ENCODE data around the gene KCTD1. TPM values are rescaled to one million over a fixed set of nuclear protein-coding genes. Genes with fewer than 3 reads are reported as not detected.

Gene KCTD1
- total RNA-seq, 2 experiments from 2014 or later: 3.2 to 3.6 TPM

DNA sequence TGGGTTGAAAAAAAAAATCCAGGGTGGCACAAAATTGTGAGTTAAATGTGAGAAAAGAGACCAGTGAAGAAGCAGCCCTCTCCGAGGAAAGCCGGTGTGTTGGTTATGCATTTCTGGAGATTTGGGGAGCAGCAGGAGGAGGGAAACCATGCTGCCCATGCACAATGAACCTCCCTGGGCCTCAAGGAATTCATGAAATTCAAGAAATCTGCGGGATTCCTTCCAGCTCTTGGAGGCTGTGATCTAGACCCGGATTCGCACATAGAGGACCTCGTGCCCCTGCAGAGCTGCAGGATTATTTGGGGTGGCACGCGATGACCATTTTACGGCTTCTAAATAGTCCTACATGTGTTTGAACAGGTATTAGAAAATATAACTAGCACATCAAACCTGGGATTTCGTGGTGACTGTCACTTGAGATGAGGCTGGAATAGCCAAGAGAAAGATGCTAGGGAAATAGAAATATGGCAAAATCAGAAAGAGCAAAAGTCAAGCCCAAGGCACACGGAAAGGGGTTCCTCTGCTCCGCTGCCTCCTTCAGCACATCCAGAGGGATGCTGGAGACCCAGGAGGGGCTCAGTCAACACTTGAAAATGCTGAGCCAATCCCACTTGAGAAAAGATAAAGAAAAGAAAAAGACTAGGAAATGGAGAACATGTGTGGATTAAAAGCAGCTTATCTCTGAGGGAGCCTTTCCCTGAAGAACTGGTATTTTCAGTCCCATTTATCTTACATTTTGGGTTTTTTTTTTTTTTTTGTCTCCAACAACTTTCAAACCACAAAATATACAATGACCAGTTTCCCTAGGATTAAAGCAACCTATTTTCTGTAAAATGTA is 22.0 kb downstream of the KCTD1 start:
- ChIA-PET POLR2A (no interaction called here), CTCF (no interaction called here)

DNA sequence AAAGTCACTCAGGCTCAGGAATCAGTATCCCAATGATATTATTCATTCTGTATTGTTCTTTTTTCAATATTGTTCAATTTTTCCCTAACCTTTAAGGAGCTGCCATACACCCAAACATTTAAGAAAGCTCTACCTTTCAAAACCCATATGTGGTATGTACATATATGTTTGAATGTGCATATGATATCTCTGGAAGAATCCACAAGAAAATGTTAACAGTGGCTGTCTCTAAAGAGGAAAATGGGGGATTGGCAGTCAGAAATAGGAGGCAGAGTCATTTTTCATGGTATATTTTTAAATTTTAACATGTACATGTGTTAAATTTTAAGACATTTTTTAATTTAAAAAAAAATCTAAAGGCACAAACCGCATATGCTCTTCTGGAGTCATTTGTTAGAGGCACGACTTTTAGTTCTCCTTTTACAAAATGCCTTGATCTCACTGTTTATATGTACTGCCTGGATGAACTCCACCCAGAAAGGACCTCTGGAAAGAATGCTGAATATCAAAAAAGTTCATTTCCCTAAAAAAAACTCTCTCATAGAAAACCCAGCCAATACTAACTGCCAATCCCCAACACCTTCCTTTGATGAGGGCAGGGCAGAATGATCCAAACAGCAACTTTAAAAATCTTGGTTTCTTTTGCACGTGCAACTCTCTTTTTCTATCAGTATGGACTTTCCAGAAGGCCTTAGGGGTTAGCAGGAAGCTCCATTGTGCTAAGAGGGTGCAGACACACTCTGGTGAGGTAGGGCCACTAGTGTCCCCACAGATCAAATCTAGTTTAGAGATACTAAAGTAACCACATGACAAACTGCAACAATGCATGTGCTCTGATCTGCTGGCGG is 23.6 kb downstream of the KCTD1 start:
- CTCF ChIA-PET: no interaction called here

DNA sequence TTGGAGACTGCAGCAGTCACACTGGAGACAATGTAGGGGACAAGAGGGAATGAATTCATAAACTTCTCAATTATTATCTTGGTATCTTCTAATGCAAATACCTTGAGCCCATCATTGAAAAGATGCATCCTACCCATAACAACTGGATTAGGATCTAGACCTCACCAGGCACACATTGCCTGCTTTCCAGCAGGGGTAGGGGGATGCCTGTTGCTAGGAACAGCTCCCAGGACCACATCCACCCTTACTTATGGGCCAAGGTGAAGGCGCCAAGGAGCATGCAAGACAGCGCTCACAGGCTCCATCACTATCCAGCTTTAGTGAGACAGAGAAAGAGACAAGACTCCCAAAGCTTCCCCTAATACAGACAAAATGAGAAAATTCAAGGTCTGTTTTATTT is 24.4 kb downstream of the KCTD1 start:
- CTCF ChIA-PET: no interaction called here
- POLR2A ChIA-PET: no interaction called here

More for the DNA sequence above, 23.6 kb downstream of the KCTD1 start:
- POLR2A ChIA-PET: no interaction called here

DNA sequence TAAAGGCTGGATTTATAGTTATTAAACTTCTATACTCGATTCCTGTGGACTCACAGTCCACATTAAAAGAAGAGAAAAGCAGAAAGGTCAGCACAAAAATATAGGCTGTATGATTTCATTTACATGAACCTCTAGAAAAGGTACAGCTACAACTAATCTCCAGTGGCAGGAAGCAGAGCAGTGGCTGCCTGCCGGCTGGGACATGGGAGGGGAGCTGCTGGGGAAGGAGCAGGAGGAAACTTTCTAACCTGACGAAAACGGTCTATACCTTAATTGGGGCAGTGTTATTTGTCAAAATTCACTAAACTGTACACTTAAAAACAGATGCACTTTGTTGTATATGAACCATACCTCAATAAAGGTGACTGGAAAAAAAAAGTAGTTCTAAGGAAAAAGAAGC is 26.7 kb downstream of the KCTD1 start:
- POLR2A ChIA-PET: no interaction called here
- CTCF ChIA-PET: no interaction called here

DNA sequence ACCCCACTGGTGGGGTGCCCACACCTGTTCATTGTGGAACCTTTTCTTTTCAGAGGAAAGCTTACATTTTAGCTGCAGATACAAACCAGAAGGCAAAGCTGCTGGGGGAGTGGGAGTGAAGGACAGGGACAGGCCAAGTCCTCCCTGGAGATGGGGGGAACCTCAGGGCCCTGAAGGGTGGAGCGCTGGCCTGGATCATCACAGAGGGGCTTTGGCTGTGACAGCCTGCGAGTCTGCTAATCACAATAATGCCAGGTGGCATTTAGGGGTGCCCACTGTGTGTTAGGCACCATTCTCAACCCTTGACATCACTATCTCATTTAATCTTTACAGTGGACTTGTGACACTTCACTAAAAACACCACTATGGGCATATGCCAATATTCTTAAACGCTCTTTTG is 27.4 kb downstream of the KCTD1 start:
- ChIA-PET CTCF (no interaction called here), POLR2A (no interaction called here)

DNA sequence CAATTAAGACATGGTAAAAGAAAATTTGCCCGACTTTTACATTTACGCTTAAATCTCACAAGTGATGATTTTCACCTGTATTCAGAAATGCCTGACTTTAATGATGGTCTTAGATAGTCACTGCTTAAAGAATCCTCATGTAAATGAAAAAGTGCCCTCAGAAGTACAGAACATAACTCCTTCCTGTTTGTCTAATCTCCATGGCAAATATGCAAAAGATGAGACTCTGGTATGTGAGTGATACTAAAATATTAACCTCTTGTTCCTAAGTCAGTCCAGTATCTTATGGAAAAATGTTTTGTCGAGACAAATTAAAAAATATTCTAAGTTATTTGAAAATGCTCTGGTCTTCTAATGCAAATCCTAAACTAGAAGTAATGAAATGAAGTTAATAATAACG is 29.2 kb downstream of the KCTD1 start:
- CTCF ChIA-PET: no interaction called here
- POLR2A ChIA-PET: no interaction called here

DNA sequence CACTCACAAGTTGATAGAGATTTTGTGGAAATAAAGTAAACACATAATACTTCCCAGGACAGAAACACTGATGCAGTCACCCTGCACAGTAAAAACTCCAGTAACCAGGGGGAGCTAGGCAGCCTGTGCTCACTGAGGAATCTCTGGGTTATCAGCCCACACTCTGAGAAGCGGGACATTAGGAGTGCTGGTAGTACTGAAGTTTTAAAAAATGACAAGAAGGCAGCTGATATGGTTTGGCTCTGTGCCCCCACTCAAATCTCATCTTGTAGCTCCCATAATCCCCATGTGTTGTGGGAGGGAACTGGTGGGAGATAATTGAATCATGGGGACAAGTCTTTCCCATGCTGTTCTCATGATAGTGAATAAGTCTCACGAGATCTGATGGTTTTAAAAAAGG is 31.4 kb downstream of the KCTD1 start:
- ChIA-PET CTCF (no interaction called here), POLR2A (no interaction called here)

DNA sequence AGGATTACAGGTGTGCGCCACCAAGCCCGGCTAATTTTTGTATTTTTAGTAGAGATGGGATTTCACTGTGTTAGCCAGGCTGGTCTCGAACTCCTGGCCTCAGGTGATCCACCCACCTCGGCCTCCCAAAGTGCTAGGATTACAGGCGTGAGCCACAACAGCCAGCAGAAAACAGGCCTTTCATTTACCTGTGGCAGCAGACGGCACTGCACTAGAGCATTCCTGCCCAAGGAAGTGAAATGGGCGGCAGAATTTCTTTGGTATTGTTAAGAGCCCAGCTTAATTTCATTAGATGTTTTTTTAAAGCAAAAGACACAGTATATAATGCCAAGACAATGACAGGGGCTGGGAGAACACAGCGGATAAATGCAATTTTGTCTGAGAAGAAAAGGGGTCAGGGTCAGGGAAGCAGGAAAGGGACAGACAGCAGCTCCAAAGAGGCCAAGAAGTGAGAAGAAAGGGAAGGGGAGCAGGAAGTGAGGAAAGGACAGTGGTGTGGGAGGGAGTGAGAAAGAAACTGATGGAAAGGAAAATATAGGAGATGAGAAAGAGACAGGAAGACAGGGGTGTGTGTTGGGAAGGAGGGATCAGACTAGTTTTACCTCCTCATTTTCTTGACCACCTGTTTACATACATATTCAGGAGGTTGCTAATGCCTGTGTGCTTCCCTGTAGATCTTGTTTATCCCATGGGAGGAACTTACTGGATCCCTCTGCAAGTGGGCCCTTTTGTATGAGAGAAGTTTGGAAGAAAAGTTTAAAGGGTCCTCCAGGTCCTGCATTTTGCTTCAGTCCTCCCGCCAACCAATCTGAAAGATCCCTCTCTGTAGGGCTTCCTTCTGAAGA is 32.5 kb downstream of the KCTD1 start:
- ChIA-PET POLR2A (no interaction called here), CTCF (no interaction called here)

DNA sequence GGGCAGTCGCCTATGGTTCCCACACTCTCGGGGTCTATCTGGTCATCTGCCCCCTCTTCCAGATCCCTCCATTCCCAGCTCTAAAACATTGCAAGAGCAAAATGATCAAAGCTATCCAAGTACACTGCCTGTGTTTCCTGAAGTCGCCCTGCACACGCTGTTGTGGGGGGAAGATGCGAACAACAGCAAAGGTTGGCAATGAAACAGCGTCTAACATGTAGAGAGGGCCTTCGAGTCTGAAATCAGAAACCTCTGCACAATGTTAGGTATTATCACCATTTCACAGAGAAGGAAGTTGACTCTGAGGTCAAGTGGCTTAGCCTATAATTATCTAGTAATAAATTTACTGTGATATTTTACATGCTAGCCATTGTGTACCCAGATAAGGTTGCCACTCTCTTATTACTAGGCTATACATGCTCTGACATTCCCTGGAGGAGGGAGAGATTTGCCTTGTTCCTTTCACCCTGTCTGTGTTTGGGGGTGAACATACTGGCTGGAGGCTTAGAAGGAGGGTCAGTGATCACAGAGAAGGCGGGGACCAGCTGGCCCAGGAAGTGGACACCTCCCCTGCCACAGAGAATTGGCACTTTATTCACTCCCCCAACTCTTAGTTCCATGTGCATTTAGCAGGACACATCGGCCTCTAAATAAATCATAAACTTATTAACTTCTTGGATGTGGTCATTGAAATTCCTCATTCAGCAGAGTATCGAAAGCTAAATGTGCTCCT is 36.8 kb downstream of the KCTD1 start:
- POLR2A ChIA-PET: no interaction called here

DNA sequence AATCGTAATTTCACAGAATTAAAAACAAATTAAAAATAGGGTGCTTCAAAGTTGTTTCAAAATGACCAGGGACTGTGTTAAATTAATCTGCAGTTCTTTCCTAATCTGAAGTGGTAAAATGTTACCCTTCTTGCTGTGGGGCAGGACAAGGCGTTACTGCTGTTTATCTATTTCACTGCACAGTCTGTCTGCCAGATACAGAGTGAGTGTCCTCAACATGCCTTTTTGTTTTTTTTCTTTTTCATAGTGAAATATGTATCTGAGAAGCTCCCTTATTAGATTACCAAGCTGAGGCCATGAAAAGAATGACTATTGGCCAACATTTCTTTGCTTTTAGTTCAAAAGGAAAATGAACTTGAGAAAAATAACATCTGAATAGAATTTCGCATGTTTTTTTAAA is 38.0 kb downstream of the KCTD1 start:
- POLR2A ChIA-PET: no interaction called here
- CTCF ChIA-PET: no interaction called here

More for the DNA sequence above, 36.8 kb downstream of the KCTD1 start:
- CTCF ChIA-PET: no interaction called here

DNA sequence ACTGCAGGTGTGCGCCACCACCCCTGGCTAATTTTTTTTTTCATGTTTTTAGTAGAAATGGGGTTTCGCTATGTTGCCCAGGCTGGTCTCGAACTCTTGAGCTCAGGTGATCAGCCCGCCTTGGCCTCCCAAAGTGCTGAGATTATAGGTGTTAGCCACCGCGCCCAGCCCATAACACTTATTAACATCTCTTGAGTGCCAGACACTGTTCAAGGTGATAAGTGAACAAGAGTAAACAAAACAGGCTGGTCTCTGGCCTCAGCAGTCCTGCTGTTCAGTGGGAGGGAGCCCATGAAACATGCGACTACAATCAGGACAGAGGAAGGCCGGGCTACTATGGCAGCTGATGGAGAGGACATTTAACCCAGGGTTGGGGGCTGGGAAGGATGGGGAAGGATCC is 42.3 kb downstream of the KCTD1 start:
- ChIA-PET POLR2A (no interaction called here), CTCF (no interaction called here)

DNA sequence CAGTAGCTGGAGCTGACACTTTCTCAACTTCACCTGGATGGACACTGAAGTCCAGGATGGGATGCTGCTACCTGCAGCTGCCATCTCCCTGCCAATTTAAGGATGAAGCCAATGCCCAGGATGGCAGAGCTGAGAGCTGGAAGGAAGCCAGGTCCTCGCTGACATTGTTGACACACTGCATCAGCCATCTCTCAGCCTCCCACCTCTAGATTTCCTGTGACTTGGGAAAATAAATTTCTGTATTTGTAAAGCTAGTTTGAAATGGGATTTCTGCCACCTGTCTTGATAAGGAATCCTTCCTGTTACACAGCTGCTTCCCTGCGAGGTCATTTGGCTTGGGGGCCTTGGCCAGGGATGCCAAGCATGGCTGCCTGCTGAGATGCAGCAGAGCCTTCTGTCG is 43.5 kb downstream of the KCTD1 start:
- POLR2A ChIA-PET: no interaction called here
- CTCF ChIA-PET: no interaction called here

DNA sequence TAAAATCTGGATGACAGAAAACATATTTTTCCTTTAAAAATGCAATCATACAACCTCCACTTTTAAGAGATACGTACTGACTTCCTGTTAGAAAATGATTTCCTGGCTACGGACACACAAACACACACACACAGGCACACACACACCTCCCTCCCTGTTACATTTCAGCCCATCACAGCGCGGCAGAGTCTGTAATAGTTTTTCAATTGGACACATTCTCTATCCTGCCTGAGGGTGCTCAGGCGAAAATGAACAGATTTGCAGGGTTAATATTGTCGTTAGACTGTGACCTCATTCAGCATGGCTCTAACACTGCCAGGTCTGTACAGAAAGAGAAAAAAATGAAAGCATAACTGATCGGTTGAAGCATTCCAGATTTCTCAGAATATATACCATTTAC is 45.0 kb downstream of the KCTD1 start:
- ChIA-PET POLR2A (no interaction called here), CTCF (no interaction called here)

DNA sequence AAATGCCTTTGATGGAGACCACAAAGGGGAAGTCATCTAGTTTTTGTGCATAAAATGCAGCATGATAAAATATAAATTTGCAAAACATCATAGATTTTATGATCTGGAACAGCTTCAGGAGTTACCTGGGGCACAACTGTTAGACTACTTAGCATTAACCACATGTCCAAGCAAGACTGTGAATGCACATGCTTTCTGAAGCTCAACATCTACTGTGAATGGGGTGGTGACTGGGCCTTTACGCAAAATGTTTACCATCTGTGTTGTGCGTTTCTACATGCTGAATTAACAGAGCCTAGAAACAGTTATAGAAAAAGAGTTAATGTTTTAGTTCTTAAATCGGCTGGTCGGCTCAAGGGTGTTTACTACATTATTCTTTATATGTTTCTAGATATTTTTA is 45.5 kb downstream of the KCTD1 start:
- ChIA-PET CTCF (no interaction called here), POLR2A (no interaction called here)

DNA sequence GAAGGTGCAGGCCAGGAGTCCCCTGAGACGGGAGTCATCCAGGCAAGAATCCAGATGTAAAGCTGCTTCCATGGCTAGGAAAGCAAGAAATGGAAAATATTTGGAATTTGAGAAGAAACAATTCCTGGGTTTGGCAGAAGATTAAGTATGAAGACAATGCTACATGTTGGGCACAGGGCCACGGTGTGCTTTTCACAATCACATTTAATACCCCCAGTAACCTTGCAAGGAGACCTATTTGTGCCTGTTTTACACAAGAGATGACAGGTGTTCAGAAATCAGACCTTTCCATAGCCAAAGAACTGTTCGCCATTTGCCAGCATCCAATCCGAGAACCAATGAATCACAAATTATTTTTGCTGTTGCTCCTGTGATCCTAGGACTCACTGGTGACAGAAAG is 50.5 kb downstream of the KCTD1 start:
- ChIA-PET CTCF (no interaction called here), POLR2A (no interaction called here)

DNA sequence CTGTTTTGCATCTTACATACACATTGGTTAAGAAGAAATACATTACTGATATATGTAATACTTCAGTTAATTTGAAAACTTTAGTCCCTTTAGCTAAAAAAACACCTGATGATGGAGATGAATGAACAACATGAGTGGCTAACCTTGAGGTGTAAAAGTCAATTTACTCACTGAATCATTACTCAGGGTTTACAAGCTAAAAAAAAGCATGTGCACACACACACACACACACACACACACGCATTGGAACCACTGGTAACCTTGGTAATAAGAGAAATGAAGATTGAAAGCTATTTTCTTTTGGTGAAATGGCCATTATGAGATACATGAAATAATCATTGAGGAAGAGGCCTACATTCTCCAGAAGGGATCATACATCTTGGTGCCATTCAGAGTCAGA is 51.8 kb downstream of the KCTD1 start:
- ChIA-PET POLR2A (no interaction called here), CTCF (no interaction called here)

DNA sequence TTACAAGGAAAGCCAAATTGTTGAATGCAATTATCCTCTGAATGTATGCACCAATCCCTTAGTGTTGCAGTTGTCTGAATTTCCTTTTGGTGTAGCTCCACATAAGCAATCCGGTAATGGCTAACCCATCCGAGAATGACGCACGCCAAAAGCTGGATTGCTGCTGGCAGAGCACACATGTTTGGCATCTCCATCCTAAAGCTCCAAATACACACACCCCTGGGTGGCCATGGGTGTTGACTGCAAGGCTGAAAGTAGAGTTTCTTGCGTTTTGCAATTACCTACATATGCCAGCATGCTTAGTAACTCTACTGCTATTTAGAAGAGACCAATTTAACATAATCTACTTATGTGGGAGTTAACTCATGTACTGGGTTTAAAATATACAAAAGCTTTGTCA is 53.1 kb downstream of the KCTD1 start:
- ChIA-PET CTCF (no interaction called here), POLR2A (no interaction called here)

DNA sequence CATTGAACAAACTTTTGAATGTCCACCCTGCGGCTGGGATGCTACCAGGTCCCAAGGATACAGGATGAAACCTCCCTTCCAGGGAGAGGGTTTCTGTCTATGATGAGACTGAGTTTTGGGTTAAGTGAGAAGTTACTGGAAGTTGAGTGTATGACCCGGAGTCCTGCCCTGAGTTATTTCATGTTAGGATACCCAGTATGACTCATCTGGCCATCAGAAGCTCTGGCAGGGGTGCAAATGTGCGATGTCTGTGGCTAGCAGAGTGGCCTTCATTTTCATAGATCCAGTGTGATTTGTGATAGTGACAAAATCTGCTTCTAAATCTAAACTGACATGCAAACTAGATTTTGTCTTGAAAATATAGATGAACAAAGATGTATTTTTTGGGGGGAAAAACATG is 55.3 kb downstream of the KCTD1 start:
- CTCF ChIA-PET: no interaction called here

DNA sequence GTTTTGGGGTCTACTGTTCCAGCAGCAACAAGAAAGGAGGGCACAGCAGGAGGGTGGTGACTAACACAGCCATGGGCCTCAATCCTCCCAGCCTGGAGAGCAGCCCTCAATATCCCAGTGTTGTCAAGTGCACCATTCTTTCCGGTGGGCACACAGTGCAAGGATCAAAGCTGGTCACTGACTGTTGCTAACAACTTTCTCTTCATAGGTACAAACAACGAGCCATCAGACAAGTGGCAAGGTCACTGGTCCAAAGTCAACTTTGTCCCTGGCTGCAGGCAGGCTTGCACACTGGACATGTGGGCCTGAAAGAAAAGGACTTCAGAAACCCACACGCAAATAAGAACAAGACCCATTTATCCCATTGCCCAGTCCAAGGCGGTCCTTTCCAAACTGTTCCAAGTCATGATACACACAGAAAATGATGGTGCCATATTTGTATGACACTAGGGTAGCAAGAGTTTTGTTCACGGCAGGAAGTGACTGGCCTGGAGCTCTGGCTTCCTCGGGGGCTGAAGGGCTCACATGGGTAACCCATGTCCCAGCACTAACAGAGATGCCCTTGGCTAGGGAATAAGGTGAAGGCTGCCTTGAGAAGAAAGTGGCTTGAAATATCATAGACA is 57.0 kb downstream of the KCTD1 start:
- CTCF ChIA-PET: no interaction called here

More for the DNA sequence above, 55.3 kb downstream of the KCTD1 start:
- POLR2A ChIA-PET: no interaction called here

DNA sequence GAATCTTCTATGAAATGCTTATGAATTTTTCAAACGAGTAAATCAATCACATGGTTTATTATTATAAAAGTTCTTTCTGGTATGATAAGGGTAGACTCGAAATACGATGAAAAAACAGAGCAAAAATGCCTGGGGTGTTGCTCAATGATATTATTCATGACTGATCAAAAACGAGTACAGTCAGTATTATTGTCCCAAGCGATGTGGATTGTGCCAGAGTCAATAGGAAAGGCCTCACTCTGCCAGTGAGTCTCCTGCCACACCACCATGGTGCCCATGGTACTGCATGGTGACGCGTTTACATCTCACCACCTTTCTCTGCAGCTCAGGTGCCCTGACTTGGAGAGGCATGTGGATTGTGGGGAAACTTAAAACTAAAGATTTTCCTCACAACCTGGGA is 58.5 kb downstream of the KCTD1 start:
- ChIA-PET CTCF (no interaction called here), POLR2A (no interaction called here)

More for the DNA sequence above, 57.0 kb downstream of the KCTD1 start:
- POLR2A ChIA-PET: no interaction called here

Measured in activated CD8-positive, alpha-beta memory T cell treated with anti-CD3 and anti-CD28 coated beads for 36 hours (primary cell).